NCI-H748 (cell line): Measurements from ENCODE around the gene BEAN1.

Experiments
- DNase-seq: peaks from one replicate; lab custom pipeline; 2025; ENCODE audit not compliant: unreplicated experiment; lab: John Stamatoyannopoulos, UW

The BEAN1 gene

DNA sequence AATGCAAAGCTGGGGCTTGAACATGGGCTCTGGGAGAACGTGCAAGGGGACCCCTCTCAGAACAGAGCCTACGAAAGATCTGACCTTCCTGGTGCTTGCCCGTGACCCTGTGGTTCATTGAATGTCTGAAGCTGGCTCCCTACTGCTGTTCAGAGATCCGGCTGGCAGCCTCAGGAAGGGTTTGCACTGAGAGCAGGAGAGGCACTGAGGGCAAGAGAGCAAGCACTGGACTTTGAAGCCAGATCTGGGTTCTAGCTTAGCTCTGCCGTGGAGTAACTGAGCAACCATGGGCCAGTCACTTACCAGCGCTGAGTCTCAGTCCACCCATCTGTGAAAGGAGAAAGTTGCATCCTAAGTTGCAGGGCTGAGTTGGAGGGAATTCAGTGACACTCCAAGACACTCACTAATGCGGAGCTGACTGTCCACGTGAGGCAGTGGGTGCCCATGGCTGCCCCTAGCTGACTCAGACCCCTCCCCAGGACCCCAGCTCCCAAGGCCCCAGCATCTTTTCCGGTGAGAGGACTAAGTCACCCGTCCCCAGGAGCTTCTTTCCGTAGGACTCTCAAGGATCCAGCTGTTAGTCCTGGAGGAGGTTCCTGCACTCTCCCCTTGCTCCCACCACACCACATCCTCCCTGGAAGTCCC is 41.3 kb downstream of the BEAN1 start:
- no peak for DNase-seq

DNA sequence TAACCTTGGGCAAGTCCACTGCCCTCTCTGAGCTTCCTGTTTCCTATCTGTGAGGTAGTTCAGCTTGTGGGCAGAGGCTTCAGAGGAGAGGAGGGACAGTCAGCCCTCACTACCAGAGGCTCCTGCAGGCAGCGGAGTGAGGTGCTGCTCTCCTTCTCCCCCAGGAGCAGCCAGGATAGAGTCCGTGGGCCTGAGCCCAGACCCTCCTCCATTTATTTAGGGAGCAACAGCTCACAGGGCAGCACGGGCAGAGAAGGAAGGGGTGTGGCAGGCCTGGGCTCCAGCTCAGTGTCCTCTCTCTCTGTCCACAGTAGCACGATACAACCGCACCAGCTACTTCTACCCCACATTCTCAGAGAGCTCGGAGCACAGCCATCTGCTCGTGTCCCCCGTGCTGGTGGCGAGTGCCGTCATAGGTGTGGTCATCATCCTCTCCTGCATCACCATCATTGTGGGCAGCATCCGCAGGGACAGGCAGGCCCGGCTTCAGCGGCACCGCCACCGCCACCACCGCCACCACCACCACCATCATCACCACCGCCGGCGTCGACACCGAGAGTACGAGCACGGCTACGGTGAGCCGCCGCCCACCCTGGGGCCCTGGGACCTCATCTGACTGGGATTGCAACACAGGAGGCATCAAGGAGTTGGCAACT is 42.3 kb downstream of the BEAN1 start:
- DNase-seq: no peak

DNA sequence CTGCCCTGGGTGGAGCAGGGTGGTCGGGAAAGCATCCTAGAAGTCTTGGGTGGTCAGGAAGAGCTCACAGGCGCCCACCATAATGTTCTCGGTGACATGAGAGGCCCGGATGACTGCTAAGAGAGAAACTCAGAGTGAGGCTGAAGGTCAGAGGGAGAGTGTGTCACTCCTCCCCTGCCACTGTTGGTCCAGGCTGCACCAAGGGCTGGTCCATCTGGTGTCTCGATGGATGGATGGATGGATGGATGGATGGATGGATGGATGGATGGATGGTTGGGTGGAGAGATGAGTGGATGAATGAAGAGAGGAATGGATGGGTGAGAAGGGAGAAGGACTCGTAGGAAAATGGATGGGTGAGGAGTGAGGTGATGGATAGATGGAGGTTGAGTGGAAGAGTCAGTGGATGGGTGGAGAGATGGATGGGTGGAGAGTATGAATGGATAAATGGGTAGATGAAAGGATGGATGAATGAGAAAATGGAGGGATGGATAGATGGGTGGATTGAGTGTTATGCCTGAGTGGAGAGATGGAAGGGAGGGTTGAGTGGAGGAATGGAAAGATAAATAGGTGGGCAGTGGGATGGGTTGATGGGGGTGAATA is 43.0 kb downstream of the BEAN1 start:
- no peak for DNase-seq

DNA sequence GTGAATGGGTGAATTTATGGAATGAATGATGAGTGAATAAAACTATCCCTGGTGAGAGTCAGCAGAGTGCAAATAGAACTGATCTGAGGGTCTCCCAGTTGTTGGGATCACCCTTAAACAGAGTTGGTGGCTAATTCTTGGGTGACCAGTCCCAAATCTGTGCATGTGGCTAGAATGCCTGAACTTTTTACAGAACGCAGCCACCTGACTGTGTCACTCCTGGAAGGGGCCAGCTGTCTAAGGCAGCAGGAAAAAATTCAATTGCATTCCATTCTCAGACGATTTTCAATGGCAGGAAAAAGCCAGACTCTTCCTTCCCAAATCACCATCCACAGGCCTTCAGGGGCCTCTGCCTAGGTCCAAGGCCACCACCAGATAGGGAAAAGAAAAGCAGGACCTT is 43.5 kb downstream of the BEAN1 start:
- no peak for DNase-seq

DNA sequence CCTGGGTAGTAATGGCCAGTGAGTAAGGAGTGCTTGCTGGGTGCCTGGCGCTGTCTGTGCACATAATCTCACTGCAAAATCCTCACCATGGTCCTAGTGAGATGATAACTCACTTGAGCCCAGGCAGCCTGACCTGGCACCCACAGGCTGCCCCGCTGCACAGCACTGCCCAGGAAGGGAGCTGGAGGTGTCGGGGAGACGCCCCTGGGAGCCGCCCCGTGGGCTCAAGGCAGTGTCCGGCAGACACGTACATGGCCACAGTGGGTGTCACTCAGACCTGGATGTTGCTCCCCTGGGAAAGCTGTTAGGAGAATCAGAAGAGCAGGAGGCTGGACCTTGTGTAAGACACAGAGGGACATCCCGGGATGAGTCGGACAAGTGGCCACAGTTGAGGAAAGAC is 44.2 kb downstream of the BEAN1 start:
- no peak for DNase-seq

DNA sequence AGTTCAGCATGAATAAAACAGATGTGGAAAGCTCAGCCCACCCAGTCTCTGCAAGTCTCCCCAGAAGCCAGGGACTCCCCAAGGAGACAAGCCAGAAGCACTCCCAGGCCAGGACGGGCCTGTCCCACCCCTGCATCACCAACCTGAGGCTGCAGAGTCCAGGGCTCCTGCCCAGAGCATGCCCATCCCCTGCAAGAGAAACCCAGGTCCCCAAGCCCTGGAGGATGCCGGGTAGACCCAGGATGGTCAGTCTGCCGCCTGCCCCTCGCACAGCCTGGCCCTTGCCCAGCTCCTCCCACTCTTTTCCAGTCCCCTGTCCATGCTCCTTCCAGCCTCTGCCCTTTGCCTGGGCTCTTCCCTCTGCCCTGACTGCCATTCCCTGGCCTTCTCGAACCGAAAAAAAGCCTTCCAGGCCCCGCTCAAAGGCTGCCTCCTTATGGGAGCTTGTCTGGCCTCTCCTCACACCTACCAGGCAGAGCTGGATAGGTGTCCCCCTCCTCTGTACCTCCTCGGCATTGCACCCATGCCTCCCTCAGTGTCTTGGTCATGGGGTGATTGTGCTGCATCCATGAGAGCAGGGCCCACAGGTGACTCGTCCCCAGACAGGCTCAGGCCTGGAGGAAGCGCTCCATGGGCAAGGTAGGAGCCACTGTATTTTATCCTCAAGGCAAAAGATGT is 44.8 kb downstream of the BEAN1 start:
- no peak for DNase-seq

DNA sequence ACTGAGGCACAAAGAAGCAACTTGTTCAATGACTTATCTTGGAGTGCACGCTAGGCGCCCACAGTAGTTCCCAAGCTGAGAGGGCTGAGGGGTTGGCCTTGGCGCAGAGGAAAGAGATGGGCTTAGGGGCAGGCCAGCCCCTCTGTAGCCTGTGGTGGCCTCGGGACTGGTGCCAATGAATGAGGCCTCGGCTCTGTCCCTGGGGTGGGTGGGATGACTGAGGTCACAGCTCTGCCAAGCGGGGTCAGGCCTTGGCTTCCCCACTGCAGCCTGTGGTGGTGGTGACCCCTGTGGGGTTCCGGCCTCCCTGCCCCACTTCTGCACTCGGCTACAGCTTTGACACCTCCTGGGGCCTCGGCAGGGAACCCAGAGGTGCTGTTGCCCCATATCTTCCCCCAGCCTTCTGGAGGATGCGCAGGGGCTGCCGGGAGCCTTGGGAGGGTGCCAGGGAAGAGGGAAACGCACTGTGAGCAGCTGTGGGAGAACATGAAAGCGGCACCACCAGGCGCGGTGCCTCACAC is 46.0 kb downstream of the BEAN1 start:
- DNase-seq: no peak

DNA sequence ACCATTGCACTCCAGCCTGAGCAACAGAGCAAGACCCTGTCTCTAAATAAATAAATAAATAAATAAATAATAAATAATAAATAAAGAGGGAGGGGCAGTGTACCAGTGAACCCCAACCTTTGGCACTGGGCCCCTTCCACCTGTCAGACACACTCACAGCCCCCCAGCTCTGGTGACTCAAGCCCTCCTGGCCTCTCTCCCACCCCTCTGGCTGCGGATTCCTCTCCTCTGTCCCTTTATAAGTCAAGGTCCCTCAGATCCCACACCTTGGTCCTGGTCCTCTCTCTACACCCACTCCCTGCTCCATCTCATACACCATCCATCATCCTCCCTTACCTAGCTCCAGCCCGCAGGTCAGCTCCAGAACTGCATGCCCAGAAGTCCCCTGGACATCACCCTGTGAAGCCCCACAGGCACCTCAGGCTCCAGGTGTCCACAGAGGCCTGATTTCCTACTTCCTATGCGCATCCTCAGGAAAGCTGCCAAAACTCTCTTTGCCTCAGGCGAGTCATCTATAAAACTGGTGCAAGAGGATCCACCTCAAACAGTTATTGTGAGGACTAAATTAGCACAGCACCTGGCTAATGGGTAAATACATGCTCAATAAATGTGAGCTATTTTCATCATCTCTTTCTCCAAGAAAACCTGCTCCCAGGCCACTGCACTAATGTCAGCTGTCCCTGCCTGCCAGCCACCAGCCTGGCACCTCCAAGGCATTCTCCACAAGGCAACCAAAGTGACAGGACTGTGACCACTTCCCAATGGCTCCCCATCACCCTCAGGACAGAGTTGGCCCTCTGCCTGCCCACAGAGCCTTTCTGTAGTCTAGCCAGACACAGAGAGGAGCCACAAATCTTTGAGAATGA is 46.8 kb downstream of the BEAN1 start:
- DNase-seq: peak; percentile 36

DNA sequence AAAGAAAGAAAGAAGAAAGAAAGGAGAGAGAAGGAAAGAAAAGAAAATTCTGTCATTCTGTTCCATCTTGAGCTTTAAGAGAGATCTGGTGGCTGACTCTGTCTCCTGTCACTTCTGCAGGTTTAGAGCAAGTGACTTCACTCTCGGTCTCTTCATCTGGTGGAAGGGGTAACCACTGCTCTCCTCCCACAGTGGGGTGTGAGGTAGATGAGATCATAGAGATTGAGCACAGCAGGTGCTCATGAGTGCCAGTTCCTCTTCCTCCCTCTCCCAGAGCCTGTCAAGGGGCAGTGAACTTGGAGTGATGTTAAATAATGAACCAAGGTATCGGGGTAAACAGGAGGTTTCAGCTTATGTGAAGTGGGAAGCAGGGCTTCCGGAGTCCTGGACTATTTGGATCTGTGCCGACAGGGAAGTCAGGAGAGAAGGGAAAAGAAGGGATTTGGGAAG is 47.7 kb downstream of the BEAN1 start:
- peak; percentile 29 for DNase-seq

DNA sequence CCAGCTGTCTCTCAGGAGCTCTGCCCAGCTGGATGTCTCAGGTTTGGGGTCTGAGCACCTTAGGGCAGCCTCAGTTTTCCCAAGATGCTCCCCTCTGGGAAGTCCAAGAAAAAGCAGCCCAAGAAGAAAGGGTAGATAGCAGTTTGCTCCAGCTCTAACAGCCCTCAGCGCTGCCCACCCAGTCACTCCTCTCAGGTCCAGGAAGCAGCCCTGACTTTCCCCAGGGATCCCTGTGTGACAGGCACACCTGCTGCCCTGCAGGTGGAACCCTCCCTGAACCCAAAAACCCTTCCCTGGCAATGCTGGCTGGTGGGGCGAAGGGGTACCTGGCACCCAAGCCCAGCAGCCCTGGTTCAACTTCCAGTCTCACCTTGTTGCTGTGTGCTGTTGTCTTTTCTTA is 48.1 kb downstream of the BEAN1 start:
- no peak for DNase-seq

DNA sequence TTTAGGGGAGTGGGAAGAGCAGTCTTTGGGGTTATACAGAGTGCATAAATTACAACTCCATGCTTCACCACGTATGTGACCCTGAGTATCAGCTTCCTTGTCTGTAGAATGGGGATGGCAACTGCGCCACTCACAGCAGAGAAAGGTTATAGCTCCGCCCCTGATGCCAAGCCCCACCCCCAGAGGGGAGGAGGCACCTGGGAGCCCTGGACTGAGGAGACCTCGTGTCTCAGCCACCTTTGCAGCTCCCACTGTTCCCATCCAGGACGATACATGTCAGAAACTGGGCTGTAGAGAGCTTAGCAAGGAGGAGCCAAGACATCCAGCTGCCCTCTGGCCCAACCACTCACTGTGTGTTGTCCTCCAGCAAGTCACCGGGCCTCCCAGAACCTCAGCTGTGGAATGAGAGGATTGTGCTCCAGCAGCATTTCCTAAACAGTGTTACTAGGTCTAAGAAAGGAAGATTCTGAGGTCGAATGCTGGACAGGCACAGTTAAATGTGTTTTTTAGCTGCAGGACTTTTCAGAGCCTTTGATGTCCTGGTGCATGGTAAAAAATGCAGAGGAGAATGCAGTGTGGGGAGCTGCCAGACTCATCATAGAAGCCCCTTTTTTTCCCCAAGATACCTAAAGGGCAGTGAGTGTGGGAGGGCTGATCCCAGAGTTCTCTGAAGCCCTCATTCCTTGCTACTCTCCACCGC is 49.4 kb downstream of the BEAN1 start:
- DNase-seq: no peak

DNA sequence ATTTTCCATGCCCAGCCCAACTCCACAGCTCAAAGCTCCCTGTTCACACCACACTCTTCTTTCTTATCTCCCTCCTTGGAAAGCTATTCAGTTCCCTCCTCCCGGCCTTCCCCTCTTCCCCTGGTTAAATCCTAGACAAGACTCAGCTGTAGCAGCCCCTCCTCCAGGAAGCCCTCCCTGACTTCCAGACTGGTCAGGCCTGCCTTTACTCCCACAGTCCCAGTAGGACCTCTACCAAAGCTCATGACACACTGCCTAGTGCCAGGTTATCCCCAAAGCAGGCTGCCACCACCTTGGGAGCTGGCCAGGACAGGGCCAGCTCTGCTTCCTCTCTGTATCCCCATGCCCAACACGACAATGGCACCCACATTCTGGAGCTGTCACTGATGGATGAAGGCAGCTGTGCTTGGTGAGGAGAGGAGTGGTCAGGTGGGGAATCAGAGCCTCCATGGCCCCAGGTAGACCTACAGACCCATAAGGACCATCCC is 50.0 kb downstream of the BEAN1 start:
- DNase-seq: no peak

DNA sequence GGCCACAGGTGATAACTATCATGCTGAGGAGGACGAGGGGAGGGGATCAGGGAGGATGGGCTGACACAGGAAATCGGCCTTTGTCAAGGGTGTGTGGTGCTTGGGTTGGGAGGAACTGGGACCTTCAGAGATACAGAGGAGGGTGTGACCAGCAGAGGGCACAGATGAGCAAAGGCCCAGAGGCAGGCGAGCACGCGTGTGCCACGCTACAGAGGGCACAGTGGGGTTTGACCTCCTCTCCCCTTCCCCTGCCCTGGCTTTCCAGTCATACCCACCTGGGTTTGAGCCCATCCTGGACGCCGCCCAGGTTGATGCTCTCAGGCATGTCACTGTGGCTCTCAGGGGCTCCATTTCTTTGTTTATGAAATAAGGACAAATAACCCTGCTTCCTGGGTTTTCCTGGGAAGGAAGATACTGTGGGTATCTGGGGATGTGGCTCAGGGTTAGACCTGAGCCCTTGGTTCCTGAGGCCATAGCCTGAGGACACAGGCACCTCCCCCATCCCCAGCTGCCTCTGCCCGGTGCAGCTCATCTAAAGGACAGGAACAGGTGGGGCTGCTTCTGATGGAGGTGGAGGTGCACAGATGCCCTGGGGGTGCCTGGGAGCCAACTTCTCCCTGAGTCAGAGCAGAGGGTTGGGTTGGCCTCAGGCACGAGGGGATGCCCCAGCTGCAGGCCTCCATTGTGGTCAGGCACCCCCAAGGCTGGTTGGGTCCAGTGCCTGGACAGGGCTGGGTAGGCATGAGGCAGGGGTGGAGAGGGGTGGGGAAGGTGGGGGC is 51.8 kb downstream of the BEAN1 start:
- DNase-seq: peak; percentile 65

DNA sequence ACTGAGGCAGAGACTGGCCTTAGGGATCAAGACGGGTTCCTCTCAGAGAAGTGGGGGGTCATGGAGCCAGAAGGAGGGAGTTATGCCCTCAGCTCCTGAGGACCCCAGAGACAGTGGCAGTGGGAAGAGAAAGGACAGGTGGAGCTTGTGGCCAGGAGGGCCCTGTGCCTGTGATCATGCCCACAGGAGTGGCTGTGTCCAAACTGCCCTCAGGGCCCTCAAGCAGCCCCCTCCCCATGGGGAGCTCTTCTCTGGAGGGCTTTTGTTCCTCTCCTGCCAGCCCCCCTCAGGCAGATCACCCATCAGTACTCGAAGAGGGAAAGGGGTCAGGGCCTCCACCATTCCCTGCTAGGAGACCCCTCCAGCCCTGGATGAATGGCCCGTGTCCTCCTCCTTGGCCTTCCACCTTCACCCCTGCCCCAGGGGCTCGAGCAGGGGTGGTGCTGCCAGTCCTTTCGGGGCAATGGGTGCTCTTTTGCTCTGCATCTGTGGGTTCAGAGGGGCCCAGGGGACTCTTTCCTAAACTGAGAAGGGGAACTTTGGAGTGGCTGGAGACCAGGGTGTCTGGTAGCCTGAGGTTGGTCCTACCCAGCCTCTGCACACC is 52.7 kb downstream of the BEAN1 start:
- DNase-seq: no peak

DNA sequence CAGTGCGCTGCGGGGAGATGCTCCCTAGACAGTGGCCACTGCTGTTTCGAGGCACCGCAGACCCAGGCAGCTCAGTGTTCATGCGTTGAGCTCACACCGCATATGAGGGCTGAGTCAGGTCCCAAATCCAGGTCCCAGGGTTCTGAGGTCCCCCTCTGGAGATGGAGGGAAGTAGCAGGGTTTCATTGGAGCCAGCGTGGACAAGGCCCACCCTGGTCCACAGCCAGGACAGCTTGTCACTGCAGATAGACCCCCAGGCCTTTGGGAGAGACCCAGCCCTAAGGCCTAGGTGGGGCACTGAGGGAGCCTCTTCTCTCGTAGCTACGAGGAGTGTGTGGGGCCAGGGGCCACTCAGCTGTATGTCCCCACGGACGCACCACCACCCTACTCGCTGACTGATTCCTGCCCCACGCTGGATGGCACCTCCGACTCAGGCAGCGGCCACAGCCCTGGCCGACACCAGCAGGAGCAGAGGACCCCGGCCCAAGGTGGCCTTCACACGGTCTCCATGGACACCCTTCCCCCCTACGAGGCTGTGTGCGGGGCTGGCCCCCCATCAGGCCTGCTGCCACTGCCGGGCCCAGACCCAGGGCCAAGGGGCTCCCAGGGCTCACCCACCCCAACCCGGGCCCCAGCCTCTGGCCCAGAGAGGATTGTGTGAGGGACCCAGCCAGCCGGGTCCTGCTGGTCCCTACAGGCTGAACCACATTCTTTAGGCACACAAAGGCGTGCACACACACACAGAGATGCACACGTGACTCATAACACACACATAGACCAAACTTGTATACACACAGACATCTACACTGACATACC is 53.4 kb downstream of the BEAN1 start:
- no peak for DNase-seq

DNA sequence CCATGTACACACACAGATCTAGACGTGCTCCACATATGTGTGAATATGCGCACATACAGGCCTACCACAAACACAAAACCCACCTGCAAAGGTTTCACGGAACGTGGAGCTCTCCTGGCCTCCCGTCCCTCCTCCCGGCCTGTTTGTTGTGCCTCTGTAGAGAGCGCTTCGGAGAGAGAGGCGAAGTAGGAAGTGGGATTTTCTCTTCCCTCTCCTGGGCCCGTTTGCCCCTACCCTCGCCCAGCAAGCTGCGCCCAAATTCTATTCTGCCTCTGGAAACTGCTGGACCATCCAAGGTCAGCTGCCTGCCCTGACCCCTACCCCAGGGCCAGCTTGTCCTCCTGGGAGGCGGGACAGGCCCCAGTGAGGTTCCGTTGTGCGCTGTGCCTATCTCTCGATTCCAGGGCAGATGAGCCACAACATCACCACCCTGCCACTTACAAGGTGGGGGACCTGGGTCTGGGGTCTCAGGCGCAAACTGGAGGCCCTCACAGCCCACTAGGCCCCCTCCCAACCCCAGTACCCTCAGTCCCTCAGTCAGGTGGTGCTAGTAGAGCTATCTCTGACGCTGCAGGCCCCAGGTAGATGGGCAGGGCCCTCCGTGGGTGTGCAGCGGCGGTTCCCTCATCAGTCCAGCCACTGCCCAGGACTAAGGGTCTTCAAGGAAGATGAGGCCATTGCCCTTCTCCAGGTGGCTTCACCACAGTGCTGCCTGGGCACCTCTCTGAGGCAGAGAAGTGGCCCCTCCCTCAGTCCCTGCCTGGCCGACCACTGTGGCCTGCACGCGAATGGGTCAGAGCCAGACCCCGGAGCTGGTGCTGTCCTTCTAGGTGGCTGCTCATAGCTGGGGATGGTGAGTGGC is 54.2 kb downstream of the BEAN1 start:
- DNase-seq: no peak

DNA sequence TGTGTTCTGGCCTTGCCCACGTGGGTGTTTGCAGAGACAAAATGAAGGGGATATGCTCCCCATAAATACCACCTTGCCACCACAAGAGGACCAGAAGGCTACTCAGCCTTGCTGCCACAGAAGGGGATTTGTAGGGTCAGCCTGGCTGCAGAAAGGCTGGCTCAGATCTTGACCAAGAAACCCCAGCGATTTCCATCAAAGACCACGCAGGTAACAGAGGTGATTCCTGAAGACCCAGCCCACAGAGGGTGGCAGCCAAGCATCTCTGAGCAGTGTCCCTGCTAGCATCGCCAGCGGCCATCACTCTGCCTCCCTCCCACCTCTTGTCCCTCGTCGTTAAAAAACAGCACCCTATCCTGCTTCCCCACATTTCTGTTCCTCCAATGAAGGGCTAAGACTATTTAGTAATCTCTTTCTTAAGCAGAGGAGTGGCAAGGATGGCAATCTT is 54.9 kb downstream of the BEAN1 start:
- DNase-seq: no peak
